ENCODE measurements around the gene EID2B. TPM values are rescaled to one million over a fixed set of nuclear protein-coding genes. Genes with fewer than 3 reads are reported as not detected.
A peak's percentile ranks its signal among the peaks of the same experiment; 100 is the strongest.

The EID2B gene
- total and polyA plus RNA-seq, 2 of the 8 experiments (the other 6 are each of a cell fraction or from before 2014, with no cell fraction given): 2.1 to 2.4 TPM

DNA sequence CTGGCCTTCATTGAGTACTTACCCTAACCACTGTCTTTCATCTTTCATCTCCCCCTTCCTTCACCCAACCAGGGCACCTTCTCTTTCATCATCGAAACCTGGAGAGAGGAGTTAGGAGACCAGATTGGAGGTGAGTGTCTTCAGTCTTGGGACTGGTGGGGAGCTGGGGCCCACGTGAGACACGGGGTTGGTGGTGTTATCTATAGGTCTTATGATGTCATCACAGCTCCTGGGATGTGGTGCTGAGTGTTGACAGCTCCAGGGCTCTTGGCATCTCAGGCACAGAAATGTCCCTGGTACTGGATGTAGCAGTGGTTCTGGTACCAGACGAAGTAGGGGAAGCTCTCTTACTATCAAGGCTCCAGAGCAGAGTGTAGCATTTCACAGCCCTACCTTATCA lies 32.1 kb downstream of the EID2B start:
- H3K18ac ChIP-seq (ENCODE audit: extremely low read depth, low read length): no peak overlapping the region
- no peak overlapping the region for H3K23ac ChIP-seq (ENCODE audit: insufficient read length)
- ChIA-PET POLR2A (ENCODE audit: partially characterized antibody) (interaction anchor here (0.6 to 1.5 kb wide), 8 partner anchors 8 to 89 kb away, joined by 3 to 7 read pairs (median 4); partner anchors contain the start of genes EID2B and RPS16), CTCF (ENCODE audit: partially characterized antibody) (interaction anchor here (0.6 to 6.5 kb wide), 10 partner anchors 9 to 184 kb away, joined by 3 to 47 read pairs (median 4); no protein-coding TSS in a partner anchor)
- no peak overlapping the region for H2BK20ac ChIP-seq (ENCODE audit: low read length)
- no peaks in the 10 kb centered on the region for H3K79me1 ChIP-seq (ENCODE audit: low read depth, low read length)
- no peak overlapping the region for H4K5ac ChIP-seq (ENCODE audit: insufficient read length, low read depth, low read length)
- no peaks in the 10 kb centered on the region for H3K36me3 ChIP-seq (ENCODE audit: control insufficient read depth in 2 of 4, insufficient read depth in 4 of 4, low read length in 3 of 4)
- H3K4me1 ChIP-seq (replicated peaks in 1 of 4; ENCODE audit: control insufficient read depth in 3 of 4, insufficient read depth in 4 of 4, low read length in 3 of 4): peaks cover 4 to 6% (median 5%) of the 10 kb centered on the region in 4 experiments; a peak in 5 of 7 replicates
- peaks cover 0 to under 1% of the 10 kb centered on the region in 2 experiments for H4K20me1 ChIP-seq (replicated peaks in 1 of 2; ENCODE audit: control insufficient read depth in 1 of 2, insufficient read depth in 2 of 2, low read length in 2 of 2)
- no peak overlapping the region for H4K91ac ChIP-seq (replicated peaks; ENCODE audit: insufficient read length, low read length)
- H3K27me3 ChIP-seq (replicated peaks in 1 of 4; ENCODE audit: control insufficient read depth in 3 of 4, extremely low read depth in 1 of 4, insufficient read depth in 3 of 4, low read length in 3 of 4): peaks cover 22 to 73% (median 65%) of the 10 kb centered on the region in 4 experiments
- no peak overlapping the region for H3K27ac ChIP-seq (ENCODE audit: low read depth, low read length)
- no peak overlapping the region for H3K9ac ChIP-seq (replicated peaks in 1 of 4; ENCODE audit: extremely low read depth in 1 of 4, low read depth in 3 of 4, low read length in 3 of 4)
- H2AK5ac ChIP-seq (ENCODE audit: low read depth, low read length): no peak overlapping the region
- no peak overlapping the region for H2BK12ac ChIP-seq (ENCODE audit: low read depth, low read length)
- no peak overlapping the region for H3K14ac ChIP-seq (ENCODE audit: insufficient read length)
- no peak overlapping the region for H2BK5ac ChIP-seq (ENCODE audit: low read depth, low read length)
- H3K79me2 ChIP-seq (ENCODE audit: control insufficient read depth in 1 of 2, insufficient read depth in 2 of 2, low read length in 2 of 2): no peaks in the 10 kb centered on the region
- no peak overlapping the region for H3K4ac ChIP-seq (replicated peaks; ENCODE audit: insufficient read length, low read depth, low read length)
- WGBS, 2 experiments (ENCODE audit: extremely low coverage in 1 of 2, insufficient coverage in 1 of 2, insufficient read length in 1 of 2, insufficient replicate concordance in 2 of 2, low coverage in 1 of 2, low lambda C conversion rate in 2 of 2, missing lambda C conversion rate in 1 of 2): 81% methylated on average over 4 of the region's 4 CpGs; no CpG with 5 or more reads in 1 of the 2 experiments
- H4K8ac ChIP-seq (ENCODE audit: extremely low read depth, insufficient read depth, low read length): peak overlapping the region; percentile 37; the same call in 1 of the 2 replicates
- H2AFZ ChIP-seq (ENCODE audit: low read length): no peak overlapping the region
- FAIRE-seq (no peak), DNase-seq (ENCODE audit: low read depth in 1 of 2, low spot score in 2 of 2) (no peak)
- H3K4me2 ChIP-seq (ENCODE audit: insufficient read depth in 1 of 2, low read depth in 2 of 2, low read length in 2 of 2): no peak overlapping the region
- no peak overlapping the region for H3K56ac ChIP-seq (replicated peaks; ENCODE audit: insufficient read length, low read depth, low read length)
- peaks cover 0 to 8% of the 10 kb centered on the region in 2 experiments; a peak in 3 of 4 replicates for H3K9me3 ChIP-seq (ENCODE audit: insufficient read depth in 2 of 2, low read depth in 1 of 2, low read length in 1 of 2)
- H2BK15ac ChIP-seq (ENCODE audit: low read length): no peak overlapping the region
- H3K4me3 ChIP-seq (ENCODE audit: extremely low read depth in 1 of 4, insufficient read depth in 2 of 4, low read depth in 3 of 4, low read length in 4 of 4): no peak overlapping the region
- TF ChIP-seq NANOG (IDR thresholded peaks at IDR 0.05; ENCODE audit: insufficient read depth, low read depth, low read length, poor library complexity, severe bottlenecking): no peak
- TF ChIP-seq SP1 (IDR thresholded peaks at IDR 0.05; ENCODE audit: low read depth, low read length): no peak
- no peak for TF ChIP-seq YY1 (IDR thresholded peaks at IDR 0.05; ENCODE audit: low read depth, low read length)
- no peak for TF ChIP-seq JUN (IDR thresholded peaks at IDR 0.05; ENCODE audit: low read depth, low read length)
- no peak for TF ChIP-seq TCF12 (IDR thresholded peaks at IDR 0.05; ENCODE audit: low read depth, low read length)
- no peak for TF ChIP-seq ZNF274 (IDR thresholded peaks at IDR 0.05; ENCODE audit: borderline replicate concordance, extremely low read depth, low read length)
- TF ChIP-seq KDM5A (IDR thresholded peaks at IDR 0.05; ENCODE audit: low read length): no peak
- no peak for TF ChIP-seq CHD1 (IDR thresholded peaks at IDR 0.05; ENCODE audit: low read depth, low read length)
- TF ChIP-seq BACH1 (IDR thresholded peaks at IDR 0.05; ENCODE audit: low read length): no peak
- peaks cover 15% of the 10 kb centered on the region for H3K23me2 ChIP-seq (ENCODE audit: low read depth, low read length)
- H2BK120ac ChIP-seq (replicated peaks; ENCODE audit: low read depth, low read length): no peak overlapping the region
